GM19467 (cell line): ENCODE data around the gene CCL14.
"Not testable (repeated sequence)": the region's sequence is repeated elsewhere in the genome, so short reads cannot be mapped to it uniquely, and the experiment has no call there.

Source experiments
- ATAC-seq: cut with Tn5 transposase; IDR thresholded peaks from one replicate; pipeline ENCODE4 v1.9.1; 2021; ENCODE audit warnings: mild to moderate bottlenecking, moderate library complexity; ENCODE audit not compliant: unreplicated experiment

Gene CCL14

GRCh38 chr17:35986643-35987042, at the start of gene CCL14:
TSS of gene CCL14 (minus strand) at chr17:35986729. CDS start at chr17:35986649, 80 bp downstream.
- no peak for ATAC-seq

- no peak for ATAC-seq
Measured at GRCh38 chr17:36036235-36036634, 49.7 kb upstream of the CCL14 start.

- no peak for ATAC-seq
Measured at GRCh38 chr17:36034127-36034526, 47.6 kb upstream of the CCL14 start.

GRCh38 chr17:36030956-36031355, 44.4 kb upstream of the CCL14 start:
- ATAC-seq, result no peak

GRCh38 chr17:36027761-36028160, 41.2 kb upstream of the CCL14 start:
- no peak for ATAC-seq

GRCh38 chr17:36024106-36024869, 37.8 kb upstream of the CCL14 start:
- no peak for ATAC-seq

GRCh38 chr17:36019423-36019822, 32.9 kb upstream of the CCL14 start:
- ATAC-seq, result no peak

GRCh38 chr17:36017799-36018198, 31.3 kb upstream of the CCL14 start, which contains the start of gene CCL23:
TSS of gene CCL23 (minus strand) at chr17:36017972. CDS start at chr17:36017897, 75 bp downstream.
- ATAC-seq, result no peak

GRCh38 chr17:36016555-36016954, 30.0 kb upstream of the CCL14 start:
- ATAC-seq, result no peak

GRCh38 chr17:36015895-36016294, 29.4 kb upstream of the CCL14 start:
- ATAC-seq, result not testable (repeated sequence)

GRCh38 chr17:36014946-36015345, 28.4 kb upstream of the CCL14 start:
- no peak for ATAC-seq

GRCh38 chr17:36011201-36011600, 24.7 kb upstream of the CCL14 start:
- no peak for ATAC-seq

- no peak for ATAC-seq
Measured at GRCh38 chr17:36008998-36009665, 22.6 kb upstream of the CCL14 start.

- ATAC-seq, result no peak
Measured at GRCh38 chr17:36004594-36005108, 18.1 kb upstream of the CCL14 start.

- no peak for ATAC-seq
Measured at GRCh38 chr17:36002631-36003030, 16.1 kb upstream of the CCL14 start.

GRCh38 chr17:36001862-36002603, 15.5 kb upstream of the CCL14 start:
- ATAC-seq, result no peak

- no peak for ATAC-seq
Measured at GRCh38 chr17:36001110-36001771, 14.7 kb upstream of the CCL14 start, which contains the start of gene CCL15. TSS of gene CCL15 (minus strand) at chr17:36001553. CDS start at chr17:36001492, 61 bp downstream.

- no peak for ATAC-seq
Measured at GRCh38 chr17:36000732-36001109, 14.2 kb upstream of the CCL14 start.

GRCh38 chr17:35998756-35999155, 12.2 kb upstream of the CCL14 start:
- ATAC-seq, result no peak

- no peak for ATAC-seq
Measured at GRCh38 chr17:35998018-35998545, 11.6 kb upstream of the CCL14 start.
